Stimulated activated CD8-positive, alpha-beta memory T cell treated with anti-CD3 and anti-CD28 coated beads, Interleukin-2, amount 100 ng/mL, for 48 hours (primary cell): ENCODE data around the gene DDAH1.

ENCODE experiments used
- DNase-seq, 2 donors: peaks; one replicate each; pipeline ENCODE4 v3.0.0-alpha.2; 2020; ENCODE audit warnings: low read depth in 2 of 2

The DDAH1 gene

GRCh38 chr1:85328713-85329397 lies 136.1 kb downstream of the DDAH1 start:
- DNase-seq, result no peak

- DNase-seq, result no peak
Measured at GRCh38 chr1:85327759-85328158, 137.2 kb downstream of the DDAH1 start.

GRCh38 chr1:85326851-85327250 lies 138.1 kb downstream of the DDAH1 start:
- no peak for DNase-seq

- DNase-seq, result no peak
Measured at GRCh38 chr1:85326336-85326735, 138.6 kb downstream of the DDAH1 start.

GRCh38 chr1:85325920-85326319 lies 139.0 kb downstream of the DDAH1 start:
- DNase-seq, result no peak

- DNase-seq, result no peak
Measured at GRCh38 chr1:85323770-85324169, 141.2 kb downstream of the DDAH1 start.

GRCh38 chr1:85322655-85323054 lies 142.3 kb downstream of the DDAH1 start:
- DNase-seq, result no peak

GRCh38 chr1:85321237-85321964 lies 143.6 kb downstream of the DDAH1 start:
- peak in 1 of 2 donors; percentile 23 for DNase-seq

- no peak for DNase-seq
Measured at GRCh38 chr1:85320371-85321131, 144.4 kb downstream of the DDAH1 start.

- no peak for DNase-seq
Measured at GRCh38 chr1:85319931-85320330, 145.0 kb downstream of the DDAH1 start.

GRCh38 chr1:85319491-85319890 lies 145.5 kb downstream of the DDAH1 start:
- DNase-seq, result no peak

GRCh38 chr1:85318217-85318616 lies 146.7 kb downstream of the DDAH1 start:
- no peak for DNase-seq

GRCh38 chr1:85317560-85317959 lies 147.4 kb downstream of the DDAH1 start:
- DNase-seq, result no peak

GRCh38 chr1:85316321-85316720 lies 148.6 kb downstream of the DDAH1 start:
- DNase-seq, result no peak

GRCh38 chr1:85315789-85316188 lies 149.2 kb downstream of the DDAH1 start:
- no peak for DNase-seq

- DNase-seq, result no peak
Measured at GRCh38 chr1:85314726-85315125, 150.2 kb downstream of the DDAH1 start.

- no peak for DNase-seq
Measured at GRCh38 chr1:85313888-85314696, 150.9 kb downstream of the DDAH1 start.

GRCh38 chr1:85311818-85312217 lies 153.1 kb downstream of the DDAH1 start:
- no peak for DNase-seq

- DNase-seq, result no peak
Measured at GRCh38 chr1:85308833-85309350, 156.1 kb downstream of the DDAH1 start.

- DNase-seq, result peak; percentile 64 to 67
Measured at GRCh38 chr1:85307987-85308832, 156.7 kb downstream of the DDAH1 start.

GRCh38 chr1:85306236-85306635 lies 158.7 kb downstream of the DDAH1 start:
- DNase-seq, result no peak
